HL-60/S4 treated with phorbol 12-myristate 13-acetate at 8.2 ng/mL for 4 days and 3 days (cell line): ENCODE data around the gene LDB3.
"Not testable (repeated sequence)": the region's sequence is repeated elsewhere in the genome, so short reads cannot be mapped to it uniquely, and the experiment has no call there.

ENCODE experiments used
- in situ Hi-C: fragments of 300-500 bp; cut with MboI; formaldehyde crosslinking; loops from 2 replicates; pipeline ENCODE4 v1.15.0; 2022; ENCODE audit warnings: low sequenced_read_pairs

Gene LDB3

GRCh38 chr10:86668297-86669165 lies at the start of gene LDB3:
Gene LDB3, plus strand, starts transcription at chr10:86668511. Its CDS starts 181 bp downstream, at chr10:86668692.
- in situ Hi-C loops: no loop called here

- in situ Hi-C loops: no loop called here
Measured at GRCh38 chr10:86628311-86628710, 40.0 kb upstream of the LDB3 start.

- in situ Hi-C loops: no loop called here
Measured at GRCh38 chr10:86630079-86630478, 38.2 kb upstream of the LDB3 start.

- in situ Hi-C loops: no loop called here
Measured at GRCh38 chr10:86632009-86632800, 36.1 kb upstream of the LDB3 start.

GRCh38 chr10:86632951-86633350 lies 35.4 kb upstream of the LDB3 start:
- in situ Hi-C loops: no loop called here

GRCh38 chr10:86635402-86635801 lies 32.9 kb upstream of the LDB3 start:
- in situ Hi-C loops: no loop called here

GRCh38 chr10:86636311-86636710 lies 32.0 kb upstream of the LDB3 start:
- in situ Hi-C loops: no loop called here

GRCh38 chr10:86642021-86642420 lies 26.3 kb upstream of the LDB3 start:
- in situ Hi-C loops: no loop called here

- in situ Hi-C loops: no loop called here
Measured at GRCh38 chr10:86642499-86642898, 25.8 kb upstream of the LDB3 start.

- in situ Hi-C loops: no loop called here
Measured at GRCh38 chr10:86644152-86644793, 24.0 kb upstream of the LDB3 start.

GRCh38 chr10:86644794-86645445 lies 23.4 kb upstream of the LDB3 start:
- in situ Hi-C loops: no loop called here

- in situ Hi-C loops: not testable (repeated sequence)
Measured at GRCh38 chr10:86645621-86646165, 22.6 kb upstream of the LDB3 start.

- in situ Hi-C loops: no loop called here
Measured at GRCh38 chr10:86646532-86646931, 21.8 kb upstream of the LDB3 start.

GRCh38 chr10:86646933-86647332 lies 21.4 kb upstream of the LDB3 start:
- in situ Hi-C loops: no loop called here

GRCh38 chr10:86647773-86648703 lies 20.3 kb upstream of the LDB3 start:
- in situ Hi-C loops: no loop called here

GRCh38 chr10:86648704-86649427 lies 19.4 kb upstream of the LDB3 start:
- in situ Hi-C loops: no loop called here

GRCh38 chr10:86649471-86650150 lies 18.7 kb upstream of the LDB3 start:
- in situ Hi-C loops: no loop called here

- in situ Hi-C loops: no loop called here
Measured at GRCh38 chr10:86650151-86650550, 18.2 kb upstream of the LDB3 start.
